Mesenteric fat pad (tissue), 1 donor: Measurements from ENCODE around the gene HIGD1A. TPM values are rescaled to one million over a fixed set of nuclear protein-coding genes. Genes with fewer than 3 reads are reported as not detected.
"Not testable (repeated sequence)": the region's sequence is repeated elsewhere in the genome, so short reads cannot be mapped to it uniquely, and the experiment has no call there.

Experiments
- DNase-seq: peaks from one replicate; pipeline ENCODE4 v3.0.0-alpha.2; 2020; ENCODE audit warnings: low spot score
- total RNA-seq: library from RNA; stranded (reverse); fragmentation: NEBNext Ultra II Directional; extraction: Animal tissue kit (Norgen Biotek cat#: 25700); gene quantifications from one replicate; pipeline ENCODE4 v1.2.1, GENCODE V29; 2021
- donor health status: DM: yes; HTN: yes; CAD: no.

HIGD1A gene
- total RNA-seq, 1 donor from 2014 or later = 97.4 TPM

- no peak for DNase-seq
Observed at GRCh38 chr3:42829628-42830436, 25.5 kb upstream of the HIGD1A start.

GRCh38 chr3:42829083-42829627, 24.9 kb upstream of the HIGD1A start:
- no peak for DNase-seq

- no peak for DNase-seq
Observed at GRCh38 chr3:42827654-42828053, 23.4 kb upstream of the HIGD1A start.

GRCh38 chr3:42827023-42827422, 22.7 kb upstream of the HIGD1A start:
- no peak for DNase-seq

- no peak for DNase-seq
Observed at GRCh38 chr3:42826141-42826540, 21.9 kb upstream of the HIGD1A start.

- DNase-seq = no peak
Observed at GRCh38 chr3:42823351-42823750, 19.1 kb upstream of the HIGD1A start.

- DNase-seq = no peak
Observed at GRCh38 chr3:42822828-42823227, 18.5 kb upstream of the HIGD1A start.

GRCh38 chr3:42820746-42821051, 16.4 kb upstream of the HIGD1A start:
- DNase-seq = no peak

GRCh38 chr3:42819351-42819965, 15.2 kb upstream of the HIGD1A start:
- no peak for DNase-seq

GRCh38 chr3:42815826-42816225, 11.5 kb upstream of the HIGD1A start:
- DNase-seq = no peak

GRCh38 chr3:42814914-42815507, 10.7 kb upstream of the HIGD1A start:
- DNase-seq = no peak

GRCh38 chr3:42814246-42814645, 10.0 kb upstream of the HIGD1A start:
- DNase-seq = no peak

GRCh38 chr3:42811118-42811883, 7.0 kb upstream of the HIGD1A start:
- DNase-seq = not testable (repeated sequence)

- not testable (repeated sequence) for DNase-seq
Observed at GRCh38 chr3:42810706-42811105, 6.4 kb upstream of the HIGD1A start.

- DNase-seq = no peak
Observed at GRCh38 chr3:42809202-42809601, 4.9 kb upstream of the HIGD1A start, which contains the start of gene ACKR2. Gene ACKR2, plus strand, starts transcription at chr3:42809445. Its CDS starts 55,058 bp downstream, at chr3:42864503.

- DNase-seq = no peak
Observed at GRCh38 chr3:42807929-42808328, 3.6 kb upstream of the HIGD1A start.

- no peak for DNase-seq
Observed at GRCh38 chr3:42805141-42805821, 991 bp upstream of the HIGD1A start.

GRCh38 chr3:42804831-42805132, 492 bp upstream of the HIGD1A start:
- no peak for DNase-seq

GRCh38 chr3:42803414-42804105, 730 bp downstream of the HIGD1A start:
- no peak for DNase-seq

GRCh38 chr3:42802876-42803413, 1.3 kb downstream of the HIGD1A start:
- no peak for DNase-seq
